Heart left ventricle (tissue), 13 donors: Measurements from ENCODE around the gene PDCD6IP.

Source experiments
- POLR2A ChIP-seq, 2 donors: fragments of 450-650 bp; IDR thresholded peaks; one replicate each; pipeline ENCODE4 v1.6.1; 2017; ENCODE audit warnings: antibody characterized with exemption in 2 of 2, mild to moderate bottlenecking in 2 of 2, moderate library complexity in 2 of 2
- TF ChIP-seq, protein P1 (sequence below), 12 donors: fragments of 200-600 bp; sonication (generic) in 4 of 12; IDR thresholded peaks; one replicate each; pipeline versions ENCODE4 v1.5.0 to v1.8.0; 2018 to 2022; ENCODE audit warnings: antibody characterized with exemption in 12 of 12, mild to moderate bottlenecking in 5 of 12
- donor health status: ischemic (EF 13 %, LVEDD 7.1; RV severe dilation, severe dysfunction).
- donor health status: DM: no; HTN: yes; CAD: no.
- donor health status: DM: no; HTN: no; CAD: no.
- donor health status: ischemic (EF 25% LVEDD 6.9; RV normal size, moderate dysfunction).
- donor health status: ischemic (EF 25% LVEDD 5.7; RV mildly dilated, moderate dysfunction).
- donor health status: ischemic (EF 35%, LVEDD 5.7; RV mildly dilated, moderate dysfunction).
- donor health status: nonischemic (EF 11% LVEDD 7.7; RV severe dilation, severe dysfunction).
- donor health status: DM: yes; HTN: yes; CAD: no.
- donor health status: PGD.
- donor health status: ischemic (EF 29% LVEDD 5.4; RV normal size, mild dysfunction).
- donor health status: nonischemic (EF 23%, LVEDD 6.1; RV moderate dilation, normal function).

- TF ChIP-seq POLR2A (IDR thresholded peaks at IDR 0.05) = no peak
- TF ChIP-seq, protein P1, sequence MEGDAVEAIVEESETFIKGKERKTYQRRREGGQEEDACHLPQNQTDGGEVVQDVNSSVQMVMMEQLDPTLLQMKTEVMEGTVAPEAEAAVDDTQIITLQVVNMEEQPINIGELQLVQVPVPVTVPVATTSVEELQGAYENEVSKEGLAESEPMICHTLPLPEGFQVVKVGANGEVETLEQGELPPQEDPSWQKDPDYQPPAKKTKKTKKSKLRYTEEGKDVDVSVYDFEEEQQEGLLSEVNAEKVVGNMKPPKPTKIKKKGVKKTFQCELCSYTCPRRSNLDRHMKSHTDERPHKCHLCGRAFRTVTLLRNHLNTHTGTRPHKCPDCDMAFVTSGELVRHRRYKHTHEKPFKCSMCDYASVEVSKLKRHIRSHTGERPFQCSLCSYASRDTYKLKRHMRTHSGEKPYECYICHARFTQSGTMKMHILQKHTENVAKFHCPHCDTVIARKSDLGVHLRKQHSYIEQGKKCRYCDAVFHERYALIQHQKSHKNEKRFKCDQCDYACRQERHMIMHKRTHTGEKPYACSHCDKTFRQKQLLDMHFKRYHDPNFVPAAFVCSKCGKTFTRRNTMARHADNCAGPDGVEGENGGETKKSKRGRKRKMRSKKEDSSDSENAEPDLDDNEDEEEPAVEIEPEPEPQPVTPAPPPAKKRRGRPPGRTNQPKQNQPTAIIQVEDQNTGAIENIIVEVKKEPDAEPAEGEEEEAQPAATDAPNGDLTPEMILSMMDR (IDR thresholded peaks at IDR 0.05) = no peak
Observed at GRCh38 chr3:33789183-33789954, 9.1 kb upstream of the PDCD6IP start.
